AG09309 (cell line): ENCODE data around the gene SS18L1.

Source experiments
- DNase-seq: peaks from one replicate; pipeline ENCODE4 v3.0.0-alpha.2; 2010; ENCODE audit warnings: low read depth
- H3K4me3 ChIP-seq: 2 replicates; pipeline ENCODE4 v1.5.1; 2011; ENCODE audit warnings: mild to moderate bottlenecking, low read depth, low read length, moderate library complexity; ENCODE audit not compliant: control insufficient read depth
- TF ChIP-seq, protein P1 (sequence below): IDR thresholded peaks from 2 replicates; pipeline ENCODE4 v1.5.1; 2011; ENCODE audit warnings: mild to moderate bottlenecking, low read depth, low read length, inconsistent platforms; ENCODE audit not compliant: insufficient read depth, control insufficient read depth; ENCODE audit errors: missing control alignments

The SS18L1 gene

DNA sequence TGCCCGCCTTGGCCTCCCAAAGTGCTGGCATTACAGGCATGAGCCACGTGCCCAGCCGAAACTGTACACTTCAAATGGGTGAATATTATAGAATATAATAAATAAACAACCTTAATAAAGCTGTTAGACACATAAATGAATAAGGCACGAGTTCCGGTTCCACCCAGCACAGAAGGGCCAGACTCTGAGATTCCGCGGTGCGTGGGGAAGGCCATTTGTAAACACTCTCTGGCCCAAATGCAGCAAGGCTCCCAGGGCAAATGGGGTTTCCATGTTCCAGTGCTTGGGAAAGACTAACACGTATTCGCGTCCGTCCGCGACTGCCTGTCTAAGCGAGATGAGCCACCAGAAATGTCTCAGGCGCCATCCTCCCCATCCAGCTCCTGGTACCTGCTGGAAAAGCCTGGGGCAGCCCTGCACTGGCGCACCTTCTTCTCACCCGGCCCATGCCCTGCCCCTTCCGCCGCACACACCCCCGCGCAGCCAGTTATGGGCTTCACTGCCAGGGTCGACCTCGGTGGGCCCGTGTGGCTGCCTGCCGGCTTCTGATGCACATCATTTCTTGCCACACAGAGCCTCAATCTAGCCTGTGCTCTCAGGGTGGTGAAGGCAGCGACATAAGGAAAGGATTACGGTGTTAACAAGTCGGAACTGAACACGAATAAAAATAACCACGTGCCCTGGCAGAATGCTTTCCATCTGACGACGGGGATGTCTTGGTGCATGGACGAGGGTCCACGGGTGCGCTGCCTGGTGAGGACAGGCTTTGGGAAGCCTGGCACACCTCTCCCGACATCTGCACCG is 26.8 kb upstream of the SS18L1 start:
- TF ChIP-seq, protein P1, sequence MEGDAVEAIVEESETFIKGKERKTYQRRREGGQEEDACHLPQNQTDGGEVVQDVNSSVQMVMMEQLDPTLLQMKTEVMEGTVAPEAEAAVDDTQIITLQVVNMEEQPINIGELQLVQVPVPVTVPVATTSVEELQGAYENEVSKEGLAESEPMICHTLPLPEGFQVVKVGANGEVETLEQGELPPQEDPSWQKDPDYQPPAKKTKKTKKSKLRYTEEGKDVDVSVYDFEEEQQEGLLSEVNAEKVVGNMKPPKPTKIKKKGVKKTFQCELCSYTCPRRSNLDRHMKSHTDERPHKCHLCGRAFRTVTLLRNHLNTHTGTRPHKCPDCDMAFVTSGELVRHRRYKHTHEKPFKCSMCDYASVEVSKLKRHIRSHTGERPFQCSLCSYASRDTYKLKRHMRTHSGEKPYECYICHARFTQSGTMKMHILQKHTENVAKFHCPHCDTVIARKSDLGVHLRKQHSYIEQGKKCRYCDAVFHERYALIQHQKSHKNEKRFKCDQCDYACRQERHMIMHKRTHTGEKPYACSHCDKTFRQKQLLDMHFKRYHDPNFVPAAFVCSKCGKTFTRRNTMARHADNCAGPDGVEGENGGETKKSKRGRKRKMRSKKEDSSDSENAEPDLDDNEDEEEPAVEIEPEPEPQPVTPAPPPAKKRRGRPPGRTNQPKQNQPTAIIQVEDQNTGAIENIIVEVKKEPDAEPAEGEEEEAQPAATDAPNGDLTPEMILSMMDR = no peak
- DNase-seq = no peak

DNA sequence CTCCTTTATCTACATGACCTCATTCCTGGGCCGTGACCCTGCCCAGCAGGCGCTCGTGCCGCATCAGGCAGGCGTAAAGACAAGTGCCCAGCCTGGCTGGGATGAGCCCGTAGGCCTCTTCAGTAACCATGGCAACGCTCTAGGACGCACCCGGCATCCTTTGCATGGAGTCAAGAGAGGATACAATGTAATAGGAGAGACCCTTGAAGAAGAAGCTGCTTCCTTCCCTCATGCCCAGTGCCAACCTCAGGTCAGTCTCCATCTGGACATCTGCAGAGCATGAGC is 26.3 kb upstream of the SS18L1 start:
- DNase-seq = no peak
- TF ChIP-seq, protein P1 = no peak
- no peak overlapping the region for H3K4me3 ChIP-seq

More for the DNA sequence above, 26.8 kb upstream of the SS18L1 start:
- no peak overlapping the region for H3K4me3 ChIP-seq

DNA sequence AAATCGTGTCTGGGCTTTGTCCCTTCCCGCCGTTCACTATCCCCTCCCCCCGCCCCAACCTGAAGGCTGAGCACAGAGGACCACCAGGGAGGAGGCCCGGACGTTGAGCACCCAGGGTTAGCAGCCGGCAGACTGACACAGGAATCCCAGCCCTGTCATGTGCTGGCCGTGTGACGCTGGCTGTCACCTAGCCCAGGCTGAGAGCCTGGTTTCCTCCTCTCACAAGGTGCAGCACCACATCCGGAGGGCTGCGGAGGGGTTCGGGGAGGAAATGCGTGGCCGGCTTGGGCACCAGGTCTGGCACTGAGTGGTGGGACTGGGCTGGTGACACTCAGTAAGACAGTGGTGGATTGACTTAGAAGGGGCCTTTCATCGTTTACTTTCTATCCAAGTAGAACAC is 25.9 kb upstream of the SS18L1 start:
- DNase-seq = no peak
- TF ChIP-seq, protein P1 = no peak
- no peak overlapping the region for H3K4me3 ChIP-seq

DNA sequence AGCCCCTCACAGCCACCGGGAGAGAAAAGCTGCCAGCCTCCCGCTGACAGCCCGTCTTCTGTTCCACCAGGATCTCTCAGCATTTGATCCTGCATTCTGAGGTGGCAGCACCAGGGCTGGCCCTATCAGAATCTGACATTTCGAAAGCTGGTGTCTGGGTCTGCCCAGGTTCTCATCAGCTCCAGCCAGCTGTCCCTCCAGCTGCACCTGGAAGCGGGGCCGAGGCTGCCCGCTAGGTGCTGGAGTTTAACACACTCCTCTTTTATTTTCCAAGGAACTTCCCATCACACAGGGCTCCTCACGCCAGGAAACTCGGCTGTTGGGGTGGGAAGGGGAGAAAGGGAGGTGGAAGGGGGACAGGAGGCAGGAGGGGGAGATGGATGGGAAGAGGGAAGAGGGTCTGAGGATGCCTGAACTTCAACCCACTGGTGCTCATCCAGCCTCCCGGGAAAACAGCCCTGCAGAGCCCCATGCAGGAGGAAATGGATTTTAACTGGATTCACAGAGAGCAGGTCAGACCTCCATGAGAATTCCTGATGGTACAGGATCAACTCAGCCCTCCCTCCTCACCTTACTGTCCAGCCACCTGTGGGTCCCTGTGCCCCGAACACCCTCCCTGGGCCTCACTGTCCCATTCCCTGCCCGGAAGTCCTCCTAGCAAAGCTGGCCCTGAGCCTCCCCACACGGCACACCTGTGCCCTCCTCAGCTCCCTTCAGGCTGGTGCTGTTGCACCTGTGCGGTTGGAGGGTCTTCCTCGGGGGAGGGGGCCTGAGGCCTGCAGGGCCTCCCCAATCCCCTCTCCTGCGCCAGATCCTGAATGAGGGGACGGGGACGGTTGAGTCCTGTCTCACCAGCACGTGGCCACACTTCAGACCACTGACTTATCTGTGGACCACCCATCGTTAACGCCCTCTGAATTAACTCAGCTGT is 25.2 kb upstream of the SS18L1 start:
- no peak overlapping the region for H3K4me3 ChIP-seq
- TF ChIP-seq, protein P1 = no peak
- no peak for DNase-seq

DNA sequence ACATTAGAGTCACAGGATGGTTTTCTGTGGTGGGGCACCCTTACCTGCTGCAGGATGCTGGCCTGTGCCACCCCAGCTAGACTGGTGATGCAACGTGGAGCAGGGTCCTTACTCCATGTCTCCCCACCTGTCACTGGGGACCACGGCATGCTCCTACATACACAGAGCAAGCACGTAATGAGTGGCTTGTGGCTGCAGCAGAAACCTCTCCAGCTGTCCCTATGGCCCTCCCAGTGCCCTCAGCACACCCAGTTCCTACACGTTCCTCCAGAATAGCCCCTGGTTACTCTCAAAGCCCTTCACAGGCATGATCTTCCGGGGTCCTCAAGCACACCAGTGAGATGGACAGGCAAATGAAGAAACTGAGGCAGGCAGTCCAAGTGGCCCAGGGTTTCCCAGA is 24.5 kb upstream of the SS18L1 start:
- DNase-seq = no peak
- no peak overlapping the region for H3K4me3 ChIP-seq
- TF ChIP-seq, protein P1 = no peak

DNA sequence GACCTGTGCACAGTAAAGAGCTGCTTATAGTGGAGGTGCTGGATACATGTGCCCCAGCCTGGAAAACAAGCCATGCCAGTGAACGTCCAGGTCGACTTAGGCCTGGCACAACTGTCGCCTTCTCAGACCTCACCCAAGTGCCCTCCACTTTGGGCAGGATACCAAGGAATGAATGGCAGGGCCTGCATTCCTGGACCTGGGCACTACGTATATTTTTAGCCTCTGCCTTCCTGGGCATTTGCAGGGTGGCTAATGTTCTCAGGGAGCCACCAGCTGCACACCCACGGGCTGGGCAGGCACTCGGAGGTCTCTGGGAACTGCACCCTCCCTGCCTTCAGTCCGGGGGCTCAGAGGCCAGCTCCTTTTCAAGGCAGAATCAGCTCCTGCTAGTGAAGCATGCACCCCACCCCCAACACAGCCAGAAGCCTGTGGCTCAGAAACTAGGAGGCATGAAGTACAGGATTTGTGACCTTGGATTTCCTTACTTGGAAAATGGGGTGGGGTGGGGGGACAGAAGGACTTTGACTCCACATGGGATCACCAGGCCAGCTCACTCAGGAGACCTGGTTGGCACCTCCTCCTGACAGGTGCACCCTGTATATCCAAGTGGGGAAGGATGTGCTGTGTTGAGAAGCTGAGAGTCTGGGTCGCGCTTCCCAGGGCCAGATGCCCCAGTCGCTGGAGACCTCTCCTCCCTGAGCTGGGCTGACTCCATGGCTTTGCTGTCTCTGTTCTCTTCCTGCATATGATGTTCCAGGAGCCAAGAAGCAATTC is 23.8 kb upstream of the SS18L1 start:
- no peak overlapping the region for H3K4me3 ChIP-seq
- TF ChIP-seq, protein P1 = no peak
- no peak for DNase-seq
